Dedifferentiated amniotic fluid mesenchymal stem cell (primary cell): ENCODE measurements around the gene CHIT1.
A peak's percentile ranks its signal among the peaks of the same experiment; 100 is the strongest.

ENCODE experiments used
- DNase-seq: peaks from one replicate; pipeline ENCODE4 v3.0.0-alpha.2; 2016; ENCODE audit errors: extremely low spot score

CHIT1 gene

GRCh38 chr1:203229471-203230135 lies at the start of gene CHIT1:
TSS of gene CHIT1 (minus strand) at chr1:203229673. CDS start at chr1:203229636, 37 bp downstream.
- no peak for DNase-seq

GRCh38 chr1:203278885-203279406 lies 49.5 kb upstream of the CHIT1 start:
- DNase-seq = no peak

- DNase-seq = peak; percentile 70
Observed at GRCh38 chr1:203278082-203278884, 48.8 kb upstream of the CHIT1 start.

GRCh38 chr1:203276916-203277545 lies 47.6 kb upstream of the CHIT1 start:
- no peak for DNase-seq

GRCh38 chr1:203276408-203276807 lies 46.9 kb upstream of the CHIT1 start:
- DNase-seq = no peak

GRCh38 chr1:203275656-203276272 lies 46.3 kb upstream of the CHIT1 start:
- DNase-seq = no peak

GRCh38 chr1:203274603-203275381 lies 45.3 kb upstream of the CHIT1 start:
- no peak for DNase-seq

GRCh38 chr1:203273869-203274602 lies 44.6 kb upstream of the CHIT1 start:
- DNase-seq = no peak

GRCh38 chr1:203273206-203273868 lies 43.9 kb upstream of the CHIT1 start:
- DNase-seq = peak; percentile 51

GRCh38 chr1:203272633-203273205 lies 43.2 kb upstream of the CHIT1 start:
- no peak for DNase-seq

- no peak for DNase-seq
Observed at GRCh38 chr1:203271962-203272632, 42.6 kb upstream of the CHIT1 start.

GRCh38 chr1:203271018-203271743 lies 41.7 kb upstream of the CHIT1 start:
- peak; percentile 39 for DNase-seq

- no peak for DNase-seq
Observed at GRCh38 chr1:203270448-203270847, 41.0 kb upstream of the CHIT1 start.

- DNase-seq = no peak
Observed at GRCh38 chr1:203269654-203270020, 40.2 kb upstream of the CHIT1 start.

- peak; percentile 68 for DNase-seq
Observed at GRCh38 chr1:203268901-203269653, 39.6 kb upstream of the CHIT1 start.

GRCh38 chr1:203267912-203268311 lies 38.4 kb upstream of the CHIT1 start:
- no peak for DNase-seq

- peak; percentile 92 for DNase-seq
Observed at GRCh38 chr1:203267347-203267846, 37.9 kb upstream of the CHIT1 start.
